Activated naive CD8-positive, alpha-beta T cell treated with anti-CD3 and anti-CD28 coated beads, Interleukin-2, amount 10 ng/mL, durations not matched to agents 7 days and 5 days (primary cell): ENCODE data around the gene ACOX1. TPM values are rescaled to one million over a fixed set of nuclear protein-coding genes. Genes with fewer than 3 reads are reported as not detected.
A peak's percentile ranks its signal among the peaks of the same experiment; 100 is the strongest.

Source experiments
- ATAC-seq: fragments of 150-1000 bp; cut with Tn5 transposase; one replicate; pipeline ENCODE4 v1.10.0; 2021; ENCODE audit warnings: low read depth, moderate library complexity
- POLR2A ChIA-PET: fragments of 350-600 bp; sonication (Branson Sonifier 250); formaldehyde crosslinking; loops from one replicate; lab custom pipeline; 2021; ENCODE audit warnings: antibody characterized with exemption; lab: Charles Lee
- DNase-seq: peaks from one replicate; pipeline ENCODE4 v3.0.0; 2021
- H3K27ac Mint-ChIP-seq: one replicate; pipeline ENCODE4 v1.8.0; 2022; ENCODE audit warnings: mild to moderate bottlenecking, mixed read lengths
- H3K27me3 Mint-ChIP-seq: one replicate; pipeline ENCODE4 v1.8.0; 2022; ENCODE audit warnings: mild to moderate bottlenecking, moderate library complexity, mixed read lengths
- H3K36me3 Mint-ChIP-seq: one replicate; pipeline ENCODE4 v1.8.0; 2021; ENCODE audit warnings: mild to moderate bottlenecking, mixed read lengths
- H3K4me1 Mint-ChIP-seq: one replicate; pipeline ENCODE4 v1.8.0; 2021; ENCODE audit warnings: mixed read lengths
- H3K4me3 Mint-ChIP-seq: one replicate; pipeline ENCODE4 v1.8.0; 2022; ENCODE audit warnings: mild to moderate bottlenecking, moderate library complexity, mixed read lengths
- H3K9me3 Mint-ChIP-seq: one replicate; pipeline ENCODE4 v1.8.0; 2021; ENCODE audit warnings: mixed read lengths
- total RNA-seq, 2 experiments: library from RNA; stranded (reverse); gene quantifications; one replicate each; pipeline ENCODE4 v1.2.3, GENCODE V29; 2021

Gene ACOX1
- total RNA-seq, 2 experiments from 2014 or later = 28.3 to 30.2 TPM

GRCh38 chr17:76005263-76006149 is 26.5 kb upstream of the ACOX1 start:
- no peak overlapping the region for H3K4me3 Mint-ChIP-seq
- H3K27ac Mint-ChIP-seq = peak overlapping the region; percentile 62
- H3K27me3 Mint-ChIP-seq = no peaks in the 10 kb centered on the region
- DNase-seq (peak; percentile 79), ATAC-seq (peak; percentile 67)
- no peaks in the 10 kb centered on the region for H3K36me3 Mint-ChIP-seq
- POLR2A ChIA-PET = interaction anchor here (1.0 to 1.3 kb wide), 2 partner anchors 9 to 100 kb away, joined by 3 to 4 read pairs; no protein-coding TSS in a partner anchor
- no peaks in the 10 kb centered on the region for H3K9me3 Mint-ChIP-seq
- H3K4me1 Mint-ChIP-seq = peaks cover 5% of the 10 kb centered on the region

GRCh38 chr17:76004750-76005262 is 25.8 kb upstream of the ACOX1 start:
- Mint-ChIP-seq H3K27me3 (no peaks in the 10 kb centered on the region), H3K4me3 (no peak overlapping the region), H3K27ac (no peak overlapping the region), H3K4me1 (peaks cover 5% of the 10 kb centered on the region), H3K9me3 (no peaks in the 10 kb centered on the region), H3K36me3 (no peaks in the 10 kb centered on the region)
- POLR2A ChIA-PET = interaction anchor here (1.0 to 1.3 kb wide), 2 partner anchors 8 to 99 kb away, joined by 3 to 4 read pairs; no protein-coding TSS in a partner anchor
- DNase-seq (no peak), ATAC-seq (no peak)

GRCh38 chr17:76003915-76004314 is 24.9 kb upstream of the ACOX1 start:
- H3K9me3 Mint-ChIP-seq = no peaks in the 10 kb centered on the region
- no peak overlapping the region for H3K4me3 Mint-ChIP-seq
- POLR2A ChIA-PET = interaction anchor here (0.6 kb wide), 1 partner anchor 12 kb away, joined by 3 read pairs; no protein-coding TSS in a partner anchor
- no peak overlapping the region for H3K27ac Mint-ChIP-seq
- H3K27me3 Mint-ChIP-seq = no peaks in the 10 kb centered on the region
- no peaks in the 10 kb centered on the region for H3K36me3 Mint-ChIP-seq
- DNase-seq (no peak), ATAC-seq (no peak)
- H3K4me1 Mint-ChIP-seq = peaks cover 5% of the 10 kb centered on the region

GRCh38 chr17:76002100-76002499 is 23.1 kb upstream of the ACOX1 start:
- H3K9me3 Mint-ChIP-seq = no peaks in the 10 kb centered on the region
- peaks cover 11% of the 10 kb centered on the region for H3K4me1 Mint-ChIP-seq
- no peak for DNase-seq
- POLR2A ChIA-PET = interaction anchor here (0.8 kb wide), 1 partner anchor 12 kb away, joined by 3 read pairs; no protein-coding TSS in a partner anchor
- H3K27ac Mint-ChIP-seq = no peak overlapping the region
- H3K4me3 Mint-ChIP-seq = no peak overlapping the region
- H3K27me3 Mint-ChIP-seq = no peaks in the 10 kb centered on the region
- peaks cover 2% of the 10 kb centered on the region for H3K36me3 Mint-ChIP-seq
- no peak for ATAC-seq

- POLR2A ChIA-PET = interaction anchor here (0.6 kb wide), 1 partner anchor 10 kb away, joined by 3 read pairs; no protein-coding TSS in a partner anchor
- H3K27me3 Mint-ChIP-seq = no peaks in the 10 kb centered on the region
- no peak within 1 kb of the TSS for H3K4me3 Mint-ChIP-seq
- H3K4me1 Mint-ChIP-seq = peaks cover 18% of the 10 kb centered on the region
- no peak within 1 kb of the TSS for H3K27ac Mint-ChIP-seq
- no peaks in the 10 kb centered on the region for H3K9me3 Mint-ChIP-seq
- ATAC-seq = no peak
- peaks cover 2% of the 10 kb centered on the region for H3K36me3 Mint-ChIP-seq
- DNase-seq = no peak
Measured at GRCh38 chr17:76000755-76001521, 22.0 kb upstream of the ACOX1 start, which contains the start of gene CDK3. Gene CDK3, plus strand, starts transcription at chr17:76000855. Its CDS starts 571 bp downstream, at chr17:76001426.

GRCh38 chr17:76000016-76000754 is 21.2 kb upstream of the ACOX1 start:
- POLR2A ChIA-PET = interaction anchor here (0.6 kb wide), 2 partner anchors 11 to 30 kb away, joined by 3 read pairs; no protein-coding TSS in a partner anchor
- Mint-ChIP-seq H3K36me3 (peaks cover 2% of the 10 kb centered on the region), H3K27me3 (no peaks in the 10 kb centered on the region), H3K4me1 (peaks cover 14% of the 10 kb centered on the region), H3K27ac (no peak overlapping the region), H3K9me3 (no peaks in the 10 kb centered on the region), H3K4me3 (no peak overlapping the region)
- DNase-seq = peak; percentile 83
- ATAC-seq = peak; percentile 67

GRCh38 chr17:75998327-75998795 is 19.4 kb upstream of the ACOX1 start:
- Mint-ChIP-seq H3K4me3 (no peak overlapping the region), H3K36me3 (peaks cover 2% of the 10 kb centered on the region), H3K27ac (no peak overlapping the region), H3K4me1 (peaks cover 13% of the 10 kb centered on the region), H3K27me3 (no peaks in the 10 kb centered on the region), H3K9me3 (no peaks in the 10 kb centered on the region)
- POLR2A ChIA-PET = interaction anchor here (0.7 kb wide), 1 partner anchor 284 kb away, joined by 3 read pairs; no protein-coding TSS in a partner anchor
- ATAC-seq (no peak), DNase-seq (no peak)

- peaks cover 3% of the 10 kb centered on the region for H3K36me3 Mint-ChIP-seq
- peak overlapping the region; percentile 86 for H3K27ac Mint-ChIP-seq
- POLR2A ChIA-PET = interaction anchor here (0.7 to 1.4 kb wide), 2 partner anchors 8 to 81 kb away, joined by 4 read pairs; no protein-coding TSS in a partner anchor
- peaks cover 13% of the 10 kb centered on the region for H3K4me1 Mint-ChIP-seq
- DNase-seq = no peak
- H3K27me3 Mint-ChIP-seq = no peaks in the 10 kb centered on the region
- ATAC-seq = peak; percentile 44
- H3K9me3 Mint-ChIP-seq = no peaks in the 10 kb centered on the region
- H3K4me3 Mint-ChIP-seq = peak overlapping the region; percentile 71
Measured at GRCh38 chr17:75996665-75997590, 18.0 kb upstream of the ACOX1 start.

- H3K4me3 Mint-ChIP-seq = no peak overlapping the region
- H3K36me3 Mint-ChIP-seq = peaks cover 5% of the 10 kb centered on the region
- H3K9me3 Mint-ChIP-seq = no peaks in the 10 kb centered on the region
- no peak for ATAC-seq
- H3K27ac Mint-ChIP-seq = no peak overlapping the region
- H3K27me3 Mint-ChIP-seq = no peaks in the 10 kb centered on the region
- POLR2A ChIA-PET = no interaction called here
- DNase-seq = no peak
- H3K4me1 Mint-ChIP-seq = peaks cover 13% of the 10 kb centered on the region
Measured at GRCh38 chr17:75995385-75995925, 16.5 kb upstream of the ACOX1 start.

- DNase-seq (no peak), ATAC-seq (no peak)
- POLR2A ChIA-PET = no interaction called here
- Mint-ChIP-seq H3K36me3 (peaks cover 5% of the 10 kb centered on the region), H3K27me3 (no peaks in the 10 kb centered on the region), H3K4me1 (peaks cover 13% of the 10 kb centered on the region), H3K27ac (no peak overlapping the region), H3K9me3 (no peaks in the 10 kb centered on the region), H3K4me3 (no peak overlapping the region)
Measured at GRCh38 chr17:75994802-75995370, 15.9 kb upstream of the ACOX1 start.

GRCh38 chr17:75991396-75991795 is 12.4 kb upstream of the ACOX1 start:
- Mint-ChIP-seq H3K27me3 (no peaks in the 10 kb centered on the region), H3K4me3 (no peak overlapping the region), H3K4me1 (peaks cover under 1% of the 10 kb centered on the region), H3K27ac (no peak overlapping the region), H3K9me3 (no peaks in the 10 kb centered on the region), H3K36me3 (peaks cover 3% of the 10 kb centered on the region)
- ATAC-seq (no peak), DNase-seq (no peak)
- POLR2A ChIA-PET = interaction anchor here (1.0 kb wide), 1 partner anchor 12 kb away, joined by 3 read pairs; no protein-coding TSS in a partner anchor
